BE2C (cell line): ENCODE measurements around the gene SNUPN.

Experiments used
- DNase-seq: peaks from one replicate; pipeline ENCODE4 v3.0.0-alpha.2; 2020
- H3K27me3 ChIP-seq: fragments of 250-450 bp; sonication (Bioruptor Pico); 2 replicates; pipeline ENCODE4 v1.5.1; 2020; ENCODE audit warnings: mild to moderate bottlenecking
- H3K36me3 ChIP-seq: fragments of 250-450 bp; sonication (Bioruptor Pico); 2 replicates; pipeline ENCODE4 v1.5.1; 2020; ENCODE audit warnings: mild to moderate bottlenecking
- H3K4me1 ChIP-seq: fragments of 250-450 bp; sonication (Bioruptor Pico); 2 replicates; pipeline ENCODE4 v1.5.1; 2020
- H3K4me3 ChIP-seq: 2 replicates; pipeline ENCODE4 v1.5.1; 2011; ENCODE audit warnings: low read depth, low read length
- H3K9me3 ChIP-seq: fragments of 250-450 bp; sonication (Bioruptor Pico); 2 replicates; pipeline ENCODE4 v1.5.1; 2020
- CTCF ChIP-seq: IDR thresholded peaks from 2 replicates; pipeline ENCODE4 v1.5.1; 2012; ENCODE audit warnings: mild to moderate bottlenecking, low read depth, low read length

The SNUPN gene

GRCh38 chr15:75654201-75654907 lies 28.8 kb upstream of the SNUPN start:
- no peaks in the 10 kb centered on the region for H3K27me3 ChIP-seq
- H3K4me1 ChIP-seq: no peaks in the 10 kb centered on the region
- H3K4me3 ChIP-seq: no peak overlapping the region
- DNase-seq: no peak
- H3K36me3 ChIP-seq: no peaks in the 10 kb centered on the region
- no peak for TF ChIP-seq CTCF
- no peaks in the 10 kb centered on the region for H3K9me3 ChIP-seq

GRCh38 chr15:75653347-75653913 lies 27.9 kb upstream of the SNUPN start:
- DNase-seq: no peak
- no peaks in the 10 kb centered on the region for H3K27me3 ChIP-seq
- H3K4me1 ChIP-seq: no peaks in the 10 kb centered on the region
- no peak for TF ChIP-seq CTCF
- H3K4me3 ChIP-seq: no peak overlapping the region
- no peaks in the 10 kb centered on the region for H3K9me3 ChIP-seq
- H3K36me3 ChIP-seq: no peaks in the 10 kb centered on the region

- H3K9me3 ChIP-seq: no peaks in the 10 kb centered on the region
- no peak overlapping the region for H3K4me3 ChIP-seq
- DNase-seq: no peak
- H3K27me3 ChIP-seq: no peaks in the 10 kb centered on the region
- H3K4me1 ChIP-seq: no peaks in the 10 kb centered on the region
- H3K36me3 ChIP-seq: no peaks in the 10 kb centered on the region
- TF ChIP-seq CTCF: no peak
Observed at GRCh38 chr15:75651810-75652543, 26.5 kb upstream of the SNUPN start.

GRCh38 chr15:75650908-75651809 lies 25.6 kb upstream of the SNUPN start:
- Histone ChIP-seq H3K9me3 (no peaks in the 10 kb centered on the region), H3K27me3 (no peaks in the 10 kb centered on the region), H3K36me3 (no peaks in the 10 kb centered on the region), H3K4me1 (no peaks in the 10 kb centered on the region), H3K4me3 (no peak overlapping the region)
- DNase-seq: no peak
- no peak for TF ChIP-seq CTCF

GRCh38 chr15:75649848-75650247 lies 24.3 kb upstream of the SNUPN start:
- Histone ChIP-seq H3K36me3 (no peaks in the 10 kb centered on the region), H3K27me3 (no peaks in the 10 kb centered on the region), H3K4me1 (no peaks in the 10 kb centered on the region), H3K4me3 (no peak overlapping the region), H3K9me3 (no peaks in the 10 kb centered on the region)
- no peak for DNase-seq
- TF ChIP-seq CTCF: no peak
